ENCODE results near the gene FAM118A. TPM values are rescaled to one million over a fixed set of nuclear protein-coding genes. Genes with fewer than 3 reads are reported as not detected.

Gene FAM118A
- total RNA-seq, 1 donor from 2014 or later = 59.3 TPM

DNA sequence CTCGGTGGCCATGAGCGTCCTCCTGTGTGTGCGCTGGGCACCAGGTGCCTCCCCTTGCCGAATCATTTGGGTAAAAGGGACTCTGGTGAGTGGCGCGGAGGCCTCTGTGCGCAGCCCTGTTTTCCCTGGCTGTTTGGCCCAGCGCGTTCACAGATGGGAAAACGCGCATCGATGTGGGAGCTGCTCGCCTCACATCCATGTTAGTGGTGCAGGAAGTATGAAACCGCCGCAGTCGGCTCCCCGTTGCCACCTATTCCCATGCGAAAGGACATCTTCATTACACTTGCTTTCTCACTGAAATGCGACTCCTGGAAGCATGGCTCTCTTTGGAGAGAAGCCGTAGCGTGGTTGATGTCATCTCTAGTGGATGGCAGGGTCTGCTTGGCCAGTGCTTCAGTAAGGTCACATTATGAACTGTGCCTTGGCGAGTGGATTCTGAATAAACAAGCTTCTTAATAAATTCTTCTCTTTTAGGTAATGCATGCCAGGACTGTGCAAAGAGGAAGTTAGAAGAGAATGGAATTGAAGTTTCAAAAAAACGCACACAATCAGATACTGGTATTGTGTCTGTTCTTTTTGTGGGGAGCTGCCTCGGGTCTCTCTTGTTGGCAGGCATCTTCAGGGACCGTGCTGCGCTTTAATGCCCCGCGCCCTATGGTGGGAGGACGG is 26.3 kb downstream of the FAM118A start:
- ATAC-seq (ENCODE audit: low read depth) (no peak), DNase-seq (no peak)
- H3K27me3 Mint-ChIP-seq = no peaks in the 10 kb centered on the region
- POLR2A ChIA-PET = no interaction called here
- no peak overlapping the region for H3K27ac Mint-ChIP-seq
- H3K4me1 Mint-ChIP-seq = no peaks in the 10 kb centered on the region
- CTCF ChIA-PET = no interaction called here
- no peak overlapping the region for H3K4me3 Mint-ChIP-seq
- intact Hi-C loops (cut with micrococcal nuclease) = no loop called here
- TF ChIP-seq, protein P1, sequence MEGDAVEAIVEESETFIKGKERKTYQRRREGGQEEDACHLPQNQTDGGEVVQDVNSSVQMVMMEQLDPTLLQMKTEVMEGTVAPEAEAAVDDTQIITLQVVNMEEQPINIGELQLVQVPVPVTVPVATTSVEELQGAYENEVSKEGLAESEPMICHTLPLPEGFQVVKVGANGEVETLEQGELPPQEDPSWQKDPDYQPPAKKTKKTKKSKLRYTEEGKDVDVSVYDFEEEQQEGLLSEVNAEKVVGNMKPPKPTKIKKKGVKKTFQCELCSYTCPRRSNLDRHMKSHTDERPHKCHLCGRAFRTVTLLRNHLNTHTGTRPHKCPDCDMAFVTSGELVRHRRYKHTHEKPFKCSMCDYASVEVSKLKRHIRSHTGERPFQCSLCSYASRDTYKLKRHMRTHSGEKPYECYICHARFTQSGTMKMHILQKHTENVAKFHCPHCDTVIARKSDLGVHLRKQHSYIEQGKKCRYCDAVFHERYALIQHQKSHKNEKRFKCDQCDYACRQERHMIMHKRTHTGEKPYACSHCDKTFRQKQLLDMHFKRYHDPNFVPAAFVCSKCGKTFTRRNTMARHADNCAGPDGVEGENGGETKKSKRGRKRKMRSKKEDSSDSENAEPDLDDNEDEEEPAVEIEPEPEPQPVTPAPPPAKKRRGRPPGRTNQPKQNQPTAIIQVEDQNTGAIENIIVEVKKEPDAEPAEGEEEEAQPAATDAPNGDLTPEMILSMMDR (IDR thresholded peaks at IDR 0.05) = no peak
- H3K9me3 Mint-ChIP-seq = no peaks in the 10 kb centered on the region
- H3K36me3 Mint-ChIP-seq (ENCODE audit: low read depth) = peaks cover 84% of the 10 kb centered on the region

DNA sequence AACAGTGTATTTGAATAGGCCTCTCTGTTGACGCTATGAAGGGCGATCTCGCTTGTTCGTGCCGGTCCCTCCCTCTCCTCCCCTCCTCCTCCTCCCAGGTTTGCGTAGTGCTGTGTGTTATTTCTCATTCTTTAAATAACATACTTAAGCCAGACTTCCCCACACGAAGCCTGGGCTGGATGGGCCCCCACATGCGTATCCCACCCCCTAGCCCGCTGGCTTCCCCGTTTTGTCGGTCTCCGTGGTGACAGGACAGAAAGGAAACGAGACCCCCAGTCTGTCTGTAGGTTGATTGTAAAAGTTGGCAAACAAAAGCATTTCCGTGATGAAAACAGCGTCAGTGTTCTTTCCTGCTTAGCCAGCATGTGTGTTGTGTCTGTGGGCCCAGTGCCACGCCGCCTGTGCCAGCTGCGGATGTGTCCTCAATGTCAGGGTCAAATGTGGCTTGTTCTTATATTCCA is 27.3 kb downstream of the FAM118A start:
- Mint-ChIP-seq H3K4me3 (no peak overlapping the region), H3K36me3 (ENCODE audit: low read depth) (peaks cover 83% of the 10 kb centered on the region), H3K27me3 (no peaks in the 10 kb centered on the region), H3K27ac (no peak overlapping the region), H3K9me3 (no peaks in the 10 kb centered on the region), H3K4me1 (no peaks in the 10 kb centered on the region)
- intact Hi-C loops (cut with micrococcal nuclease) = no loop called here
- ChIA-PET POLR2A (no interaction called here), CTCF (no interaction called here)
- TF ChIP-seq, protein P1 (IDR thresholded peaks at IDR 0.05) = no peak
- DNase-seq (no peak), ATAC-seq (ENCODE audit: low read depth) (no peak)

DNA sequence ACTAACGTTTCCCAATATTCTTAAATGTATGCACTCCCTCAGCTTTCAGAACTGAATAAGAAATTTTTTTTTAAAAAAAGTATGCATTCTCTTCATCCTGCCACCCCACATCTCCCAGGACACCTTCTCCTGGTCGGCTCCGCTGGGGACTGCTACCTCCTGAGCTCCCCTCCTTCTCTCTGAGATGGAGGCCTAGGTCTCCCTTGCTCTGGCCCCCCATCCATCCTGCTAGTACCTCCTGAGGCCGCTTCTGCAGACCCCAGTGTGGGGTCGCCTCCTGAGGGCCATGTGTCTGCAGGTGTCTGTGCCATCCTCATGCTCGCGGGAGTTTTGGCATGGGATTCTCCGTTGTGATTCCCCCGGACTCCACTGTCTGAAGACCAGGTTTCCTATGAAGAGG is 27.8 kb downstream of the FAM118A start:
- Mint-ChIP-seq H3K4me3 (no peak overlapping the region), H3K27ac (no peak overlapping the region), H3K27me3 (no peaks in the 10 kb centered on the region), H3K9me3 (no peaks in the 10 kb centered on the region), H3K36me3 (ENCODE audit: low read depth) (peaks cover 81% of the 10 kb centered on the region), H3K4me1 (no peaks in the 10 kb centered on the region)
- POLR2A ChIA-PET = no interaction called here
- TF ChIP-seq, protein P1 (IDR thresholded peaks at IDR 0.05) = no peak
- CTCF ChIA-PET = no interaction called here
- DNase-seq (no peak), ATAC-seq (ENCODE audit: low read depth) (no peak)
- intact Hi-C loops (cut with micrococcal nuclease) = no loop called here

DNA sequence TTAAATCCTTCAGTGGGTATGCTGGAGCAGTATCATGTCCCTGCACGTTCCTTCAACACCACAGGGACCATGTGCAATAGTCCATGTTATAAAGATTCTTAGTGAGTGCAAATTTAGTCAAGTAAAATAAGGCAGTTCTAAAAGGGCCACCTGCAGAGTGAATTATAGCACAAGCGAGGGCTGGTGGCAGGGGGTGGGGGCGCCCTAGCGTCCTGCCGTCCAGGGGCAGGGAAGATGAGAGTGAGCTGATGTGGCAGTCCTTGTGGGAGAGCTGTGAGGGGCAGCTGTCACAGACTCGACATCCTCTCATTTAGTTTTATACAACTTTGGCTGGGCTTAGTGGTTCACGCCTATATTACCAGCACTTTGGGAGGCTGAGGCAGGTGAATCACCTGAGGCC is 29.1 kb downstream of the FAM118A start:
- H3K4me1 Mint-ChIP-seq = no peaks in the 10 kb centered on the region
- no peak for ATAC-seq (ENCODE audit: low read depth)
- POLR2A ChIA-PET = no interaction called here
- CTCF ChIA-PET = no interaction called here
- H3K9me3 Mint-ChIP-seq = no peaks in the 10 kb centered on the region
- intact Hi-C loops (cut with micrococcal nuclease) = no loop called here
- H3K36me3 Mint-ChIP-seq (ENCODE audit: low read depth) = peaks cover 78% of the 10 kb centered on the region
- H3K27ac Mint-ChIP-seq = no peak overlapping the region
- H3K4me3 Mint-ChIP-seq = no peak overlapping the region
- TF ChIP-seq, protein P1 (IDR thresholded peaks at IDR 0.05) = no peak
- no peak for DNase-seq
- no peaks in the 10 kb centered on the region for H3K27me3 Mint-ChIP-seq

DNA sequence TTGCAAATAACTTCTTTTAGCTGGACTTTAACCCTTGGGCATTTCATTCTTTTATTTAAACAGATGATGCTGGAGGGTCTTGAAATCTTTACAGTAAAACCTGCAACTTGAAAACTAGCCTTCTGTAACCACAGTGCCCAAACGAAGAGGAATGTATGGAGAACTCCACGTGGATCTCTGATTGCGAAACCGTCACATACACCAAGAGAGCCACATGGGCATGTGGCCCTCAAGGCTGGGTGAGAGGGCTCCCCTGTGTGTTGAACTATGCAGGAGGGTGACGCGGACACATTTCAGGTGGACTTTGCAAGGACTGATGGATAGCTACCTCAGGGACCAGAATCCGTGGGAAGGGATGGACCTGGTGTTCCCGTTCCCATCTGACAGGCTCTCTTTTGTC is 30.6 kb downstream of the FAM118A start:
- H3K36me3 Mint-ChIP-seq (ENCODE audit: low read depth) = peaks cover 64% of the 10 kb centered on the region
- ATAC-seq (ENCODE audit: low read depth) (no peak), DNase-seq (no peak)
- POLR2A ChIA-PET = no interaction called here
- H3K27ac Mint-ChIP-seq = no peak overlapping the region
- H3K4me1 Mint-ChIP-seq = no peaks in the 10 kb centered on the region
- no peaks in the 10 kb centered on the region for H3K27me3 Mint-ChIP-seq
- CTCF ChIA-PET = no interaction called here
- intact Hi-C loops (cut with micrococcal nuclease) = no loop called here
- H3K4me3 Mint-ChIP-seq = no peak overlapping the region
- TF ChIP-seq, protein P1 (IDR thresholded peaks at IDR 0.05) = no peak
- H3K9me3 Mint-ChIP-seq = no peaks in the 10 kb centered on the region
